SJCRH30 (cell line): Measurements from ENCODE around the gene STK26. TPM values are rescaled to one million over a fixed set of nuclear protein-coding genes. Genes with fewer than 3 reads are reported as not detected.
"Not testable (repeated sequence)": the region's sequence is repeated elsewhere in the genome, so short reads cannot be mapped to it uniquely, and the experiment has no call there.

Experiments used
- DNase-seq, 2 experiments: peaks; one replicate each; pipeline ENCODE4 v3.0.0-alpha.2; 2015 to 2020
- H3K27ac ChIP-seq: fragments of 250-450 bp; sonication (Bioruptor Pico); 2 replicates; pipeline ENCODE4 v1.5.1; 2020; ENCODE audit warnings: mild to moderate bottlenecking, moderate library complexity
- H3K27me3 ChIP-seq: fragments of 250-450 bp; sonication (Bioruptor Pico); 2 replicates; pipeline ENCODE4 v1.5.1; 2020; ENCODE audit warnings: mild to moderate bottlenecking, moderate library complexity
- H3K36me3 ChIP-seq: fragments of 250-450 bp; sonication (Bioruptor Pico); 2 replicates; pipeline ENCODE4 v1.5.1; 2020; ENCODE audit warnings: mild to moderate bottlenecking, moderate library complexity
- H3K4me1 ChIP-seq: fragments of 250-450 bp; sonication (Bioruptor Pico); 2 replicates; pipeline ENCODE4 v1.5.1; 2020; ENCODE audit warnings: mild to moderate bottlenecking, moderate library complexity
- H3K4me3 ChIP-seq: fragments of 250-450 bp; sonication (Bioruptor Pico); 2 replicates; pipeline ENCODE4 v1.5.1; 2020; ENCODE audit warnings: mild to moderate bottlenecking, moderate library complexity
- H3K9me3 ChIP-seq: fragments of 250-450 bp; sonication (Bioruptor Pico); replicated peaks from 2 replicates; pipeline ENCODE4 v1.5.1; 2020; ENCODE audit warnings: mild to moderate bottlenecking, moderate library complexity
- total RNA-seq: library from RNA; depleted of rRNA; stranded (reverse); fragments of >200 nt; shearing (Covaris generic); gene quantifications from 2 replicates; pipeline ENCODE4 v1.2.3, GENCODE V29; 2014; rRNA removed

Gene STK26
- total RNA-seq, 1 experiment from 2014 or later: 83.3 TPM

DNA sequence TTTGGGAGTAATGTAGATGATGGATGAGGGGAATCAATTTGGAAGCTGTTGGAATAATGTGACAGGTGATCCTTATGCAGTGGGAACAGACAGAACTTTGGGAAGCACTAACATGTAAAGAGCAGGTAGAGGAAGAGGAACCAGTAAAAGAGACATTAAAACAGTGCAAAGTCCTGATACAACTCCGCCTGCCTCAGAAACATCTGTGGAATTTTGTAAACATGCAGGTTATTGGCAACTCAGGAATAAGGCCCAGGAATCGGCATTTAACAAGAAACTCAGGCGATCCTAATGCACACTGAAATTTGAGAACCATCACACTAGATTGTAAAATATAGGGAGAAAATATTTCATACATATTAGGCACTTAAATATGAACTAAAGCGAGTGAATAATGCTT lies 75.6 kb downstream of the STK26 start:
- not testable (repeated sequence) for H3K27me3 ChIP-seq, H3K36me3 ChIP-seq, H3K4me3 ChIP-seq, H3K9me3 ChIP-seq, H3K4me1 ChIP-seq, DNase-seq, H3K27ac ChIP-seq

DNA sequence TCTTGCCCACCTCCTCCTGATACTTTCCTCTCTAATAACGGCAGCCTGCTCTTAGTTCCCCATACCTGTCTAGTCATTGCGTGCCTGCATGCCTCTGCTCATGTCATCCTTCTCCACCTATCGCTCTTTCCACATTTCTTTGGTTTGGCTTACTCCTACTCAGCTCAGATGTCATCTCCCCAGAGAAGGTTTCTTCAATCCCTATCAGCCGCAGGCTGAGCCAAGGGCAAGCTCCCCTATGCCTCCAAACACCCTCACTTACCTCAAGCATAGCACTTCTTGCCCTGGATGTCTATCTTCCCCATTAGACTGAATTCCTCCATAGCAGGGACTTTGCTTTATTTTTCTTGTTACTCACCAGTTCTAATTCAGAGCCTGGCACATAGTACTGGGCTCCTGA lies 78.1 kb downstream of the STK26 start:
- Histone ChIP-seq H3K4me1 (no peaks in the 10 kb centered on the region), H3K4me3 (no peak overlapping the region), H3K9me3 (no peaks in the 10 kb centered on the region), H3K27ac (no peak overlapping the region), H3K36me3 (no peaks in the 10 kb centered on the region), H3K27me3 (no peaks in the 10 kb centered on the region)
- DNase-seq: no peak

DNA sequence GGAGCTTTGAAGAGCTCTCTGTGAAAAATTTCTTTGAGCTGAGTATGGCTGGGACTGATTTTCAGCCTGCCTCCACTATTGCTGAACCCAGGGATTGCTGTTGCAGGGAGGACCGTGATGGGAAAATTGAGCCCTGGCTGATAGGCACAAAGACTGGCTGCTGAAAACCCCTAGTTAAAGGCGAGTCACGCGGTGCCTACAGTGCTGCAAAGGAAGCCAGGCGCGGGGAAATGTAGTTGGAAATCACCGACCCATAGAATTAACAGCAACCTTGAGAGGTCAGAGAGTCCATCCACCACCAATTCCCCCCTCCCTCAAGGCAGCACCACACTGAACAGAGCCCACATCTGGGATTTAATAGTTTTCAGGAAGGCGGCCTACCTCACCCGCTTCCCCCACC lies 78.7 kb downstream of the STK26 start:
- no peak overlapping the region for H3K4me3 ChIP-seq
- no peak for DNase-seq
- no peaks in the 10 kb centered on the region for H3K4me1 ChIP-seq
- no peak overlapping the region for H3K27ac ChIP-seq
- no peaks in the 10 kb centered on the region for H3K36me3 ChIP-seq
- no peaks in the 10 kb centered on the region for H3K9me3 ChIP-seq
- H3K27me3 ChIP-seq: no peaks in the 10 kb centered on the region

DNA sequence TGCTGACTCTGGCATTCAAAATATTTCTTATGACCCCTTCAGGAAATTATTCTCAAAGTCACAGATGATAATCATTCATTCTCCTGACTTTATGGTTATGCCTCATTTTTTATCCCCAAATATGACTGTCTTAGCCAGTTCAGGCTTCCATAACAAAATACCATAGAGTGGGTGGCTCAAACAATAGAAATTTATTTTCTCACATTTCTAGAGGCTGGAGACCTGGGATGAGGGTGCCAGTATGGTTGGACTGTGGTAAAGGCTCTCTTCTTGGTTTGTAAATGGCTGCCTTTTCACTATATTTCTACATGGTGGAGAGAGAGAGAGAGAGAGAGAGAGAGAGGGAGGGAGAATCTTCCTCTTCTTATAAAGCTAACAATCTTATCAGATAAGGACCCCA lies 84.2 kb downstream of the STK26 start:
- no peak overlapping the region for H3K4me3 ChIP-seq
- no peaks in the 10 kb centered on the region for H3K4me1 ChIP-seq
- DNase-seq: no peak
- no peaks in the 10 kb centered on the region for H3K9me3 ChIP-seq
- H3K36me3 ChIP-seq: no peaks in the 10 kb centered on the region
- no peaks in the 10 kb centered on the region for H3K27me3 ChIP-seq
- H3K27ac ChIP-seq: no peak overlapping the region

DNA sequence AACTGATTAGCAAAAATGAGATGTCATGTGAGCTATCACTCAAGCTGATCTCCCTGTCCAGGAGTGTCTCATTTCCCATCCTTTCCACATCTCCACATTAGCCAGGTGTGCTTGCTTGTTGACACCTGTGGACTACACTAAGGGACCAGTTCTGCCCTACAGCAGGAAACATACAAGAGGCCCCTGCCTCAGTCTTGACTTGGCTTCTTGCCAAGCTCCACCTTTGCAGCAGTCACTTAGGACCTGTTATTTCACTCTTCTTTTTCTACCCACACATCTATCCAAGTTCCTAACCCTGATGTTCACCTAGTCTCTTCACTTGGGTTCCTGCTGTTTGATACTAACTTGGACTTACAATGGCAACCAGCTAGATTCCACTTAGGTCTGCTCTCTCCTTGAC lies 91.5 kb downstream of the STK26 start:
- Histone ChIP-seq H3K4me3 (no peak overlapping the region), H3K9me3 (no peaks in the 10 kb centered on the region), H3K36me3 (no peaks in the 10 kb centered on the region), H3K4me1 (peaks cover 7% of the 10 kb centered on the region), H3K27ac (no peak overlapping the region), H3K27me3 (no peaks in the 10 kb centered on the region)
- no peak for DNase-seq

DNA sequence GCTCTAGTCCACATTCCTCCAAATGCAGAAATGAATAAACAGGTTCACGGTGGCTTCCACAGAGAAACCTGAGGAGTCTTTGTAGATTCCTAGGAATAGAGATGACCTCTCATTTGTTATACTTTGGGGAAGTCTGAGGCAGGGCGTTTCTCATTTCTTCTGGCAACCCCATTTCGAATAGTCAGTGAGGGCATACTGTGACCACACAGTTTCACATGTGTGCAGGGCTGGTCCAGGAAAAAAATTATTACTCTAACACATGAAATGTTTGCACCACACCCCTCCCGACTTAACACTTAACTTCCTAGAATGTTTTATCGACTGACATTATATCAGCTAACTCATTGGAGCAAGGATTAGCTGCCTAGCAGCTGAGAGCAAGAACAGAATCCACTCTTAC lies 92.7 kb downstream of the STK26 start:
- no peak overlapping the region for H3K4me3 ChIP-seq
- no peaks in the 10 kb centered on the region for H3K36me3 ChIP-seq
- no peak for DNase-seq
- H3K27ac ChIP-seq: no peak overlapping the region
- peaks cover 11% of the 10 kb centered on the region for H3K4me1 ChIP-seq
- H3K27me3 ChIP-seq: no peaks in the 10 kb centered on the region
- no peaks in the 10 kb centered on the region for H3K9me3 ChIP-seq

DNA sequence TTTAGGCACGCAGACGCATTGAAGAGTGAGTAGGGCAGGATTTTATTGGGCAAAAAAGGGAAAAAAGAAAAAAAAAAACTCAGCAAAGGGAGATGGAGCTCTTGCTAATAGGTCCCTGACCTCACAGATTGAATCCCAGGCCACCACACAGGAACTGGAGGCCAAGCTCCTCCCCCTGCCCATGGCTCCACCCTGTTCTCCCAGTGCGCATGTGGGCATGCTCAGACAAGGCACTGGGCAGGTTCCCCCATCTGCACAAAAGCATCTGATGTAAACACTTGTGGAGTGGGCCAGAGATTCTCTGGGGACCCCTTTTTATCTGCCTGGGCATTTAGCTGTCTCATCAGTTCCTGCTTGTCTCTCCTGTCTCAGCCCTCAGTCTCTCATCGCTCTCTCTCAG lies 95.3 kb downstream of the STK26 start:
- H3K4me3 ChIP-seq: no peak overlapping the region
- peaks cover 11% of the 10 kb centered on the region for H3K4me1 ChIP-seq
- no peaks in the 10 kb centered on the region for H3K27me3 ChIP-seq
- no peaks in the 10 kb centered on the region for H3K36me3 ChIP-seq
- H3K9me3 ChIP-seq: no peaks in the 10 kb centered on the region
- peak; percentile 11 to 30 for DNase-seq
- H3K27ac ChIP-seq: no peak overlapping the region

DNA sequence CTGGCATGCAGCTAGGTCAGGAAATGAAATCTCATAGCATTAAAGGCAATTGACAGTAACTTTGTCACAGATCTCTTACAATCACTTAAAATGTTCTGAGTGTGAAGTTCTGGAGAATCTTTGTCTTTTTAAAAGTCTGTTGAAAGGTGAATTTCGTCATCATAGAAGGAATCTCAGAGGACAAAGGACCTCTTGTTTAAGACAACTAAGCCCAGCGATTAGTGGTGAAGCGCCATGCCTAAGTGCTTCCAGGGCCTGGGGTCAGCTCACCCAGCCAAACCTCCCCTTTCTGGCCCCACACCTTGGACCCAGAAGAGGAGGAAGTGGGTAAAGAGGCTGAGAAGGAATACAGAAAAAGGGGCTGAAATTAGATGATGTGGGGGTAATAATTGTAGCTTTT lies 96.2 kb downstream of the STK26 start:
- Histone ChIP-seq H3K36me3 (no peaks in the 10 kb centered on the region), H3K27me3 (no peaks in the 10 kb centered on the region), H3K4me1 (peaks cover 11% of the 10 kb centered on the region), H3K9me3 (no peaks in the 10 kb centered on the region), H3K4me3 (peak overlapping the region; percentile 12; the same call in 1 of the 2 replicates), H3K27ac (peak overlapping the region; percentile 54)
- peak; percentile 39 to 60 for DNase-seq

DNA sequence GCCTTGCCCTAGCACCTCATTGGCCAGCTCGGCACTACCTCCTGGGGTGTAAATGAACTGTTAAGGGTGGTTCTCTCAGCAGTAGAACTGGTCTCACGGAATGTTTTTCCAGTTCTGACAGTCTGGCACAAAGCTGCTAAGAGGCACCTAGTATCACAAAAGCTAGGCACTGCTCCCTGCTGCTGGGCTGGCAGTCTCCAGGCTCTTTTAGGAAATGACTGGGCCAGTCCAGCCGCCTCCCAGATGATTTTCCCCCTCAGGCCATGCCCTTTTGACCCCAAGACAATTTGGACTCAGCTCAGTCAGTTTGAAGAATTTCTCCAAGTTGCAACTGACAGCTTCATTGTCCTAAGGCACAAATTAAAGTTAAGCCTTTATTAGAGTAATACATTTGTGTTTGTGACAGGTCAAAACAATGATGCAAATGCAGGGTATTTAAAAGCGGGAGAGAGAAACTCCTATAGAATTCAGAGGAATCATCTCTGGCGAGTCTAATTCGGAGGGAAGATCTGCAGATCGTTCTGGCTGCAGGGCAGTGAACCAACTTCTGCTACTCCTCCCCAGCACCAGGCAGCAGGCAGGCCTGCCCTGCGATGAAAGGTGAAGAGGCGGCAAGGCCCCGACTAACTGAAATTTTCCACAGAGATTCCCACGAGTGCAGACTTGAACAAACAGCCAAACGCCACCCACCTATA lies 96.9 kb downstream of the STK26 start:
- H3K27ac ChIP-seq: peak overlapping the region; percentile 54
- peak; percentile 2 to 12 for DNase-seq
- H3K4me1 ChIP-seq: peaks cover 11% of the 10 kb centered on the region
- H3K9me3 ChIP-seq: no peaks in the 10 kb centered on the region
- H3K27me3 ChIP-seq: no peaks in the 10 kb centered on the region
- peak overlapping the region; percentile 12; the same call in 1 of the 2 replicates for H3K4me3 ChIP-seq
- H3K36me3 ChIP-seq: no peaks in the 10 kb centered on the region

DNA sequence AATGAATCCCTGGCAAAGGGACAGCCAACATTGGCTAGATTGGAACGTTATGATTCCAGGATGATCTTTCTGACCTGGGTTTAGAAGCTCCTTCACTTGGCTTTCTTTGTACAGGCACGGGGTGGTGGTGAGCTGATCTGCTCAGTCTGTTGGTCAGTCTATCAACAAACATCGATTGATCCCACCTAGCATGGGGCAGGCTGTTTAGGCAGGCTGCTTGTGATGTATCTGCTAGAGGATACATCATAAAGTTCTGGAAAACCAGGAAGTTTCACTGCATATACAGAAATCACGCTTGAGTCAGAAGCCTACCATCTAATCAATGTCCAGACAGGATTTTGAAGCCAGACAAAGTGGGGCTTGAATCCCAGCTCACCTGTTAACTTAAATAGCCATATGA lies 97.8 kb downstream of the STK26 start:
- no peak for DNase-seq
- Histone ChIP-seq H3K27ac (no peak overlapping the region), H3K9me3 (no peaks in the 10 kb centered on the region), H3K36me3 (no peaks in the 10 kb centered on the region), H3K4me1 (peaks cover 11% of the 10 kb centered on the region), H3K4me3 (no peak overlapping the region), H3K27me3 (no peaks in the 10 kb centered on the region)

Other genes starting within 250 kb of the STK26 start
- not detected in 2 replicates for gene FRMD7, start 104.7 kb downstream of the STK26 start, total RNA-seq
- gene RAP2C, start 196.1 kb downstream of the STK26 start, total RNA-seq: 17.8 and 19.9 TPM in 2 replicates